Esophagus muscularis mucosa (tissue), 4 donors: ENCODE data around the gene SPDYC. TPM values are rescaled to one million over a fixed set of nuclear protein-coding genes. Genes with fewer than 3 reads are reported as not detected.

Source experiments
- DNase-seq: peaks from one replicate; pipeline ENCODE4 v3.0.0-alpha.2; 2017; ENCODE audit errors: extremely low spot score
- H3K27ac ChIP-seq, 4 donors: fragments of 200-600 bp; sonication (generic); replicated peaks in 1 of 4; 1 replicate in 3 of 4; 2 replicates in 1 of 4; pipeline ENCODE4 v1.5.1; 2016 to 2019; ENCODE audit warnings: mild to moderate bottlenecking in 1 of 4
- H3K27me3 ChIP-seq, 4 donors: fragments of 200-600 bp; sonication (generic); one replicate each; pipeline versions ENCODE4 v1.5.1 to v1.6.0; 2016 to 2019
- H3K36me3 ChIP-seq, 4 donors: fragments of 200-600 bp; sonication (generic); one replicate each; pipeline ENCODE4 v1.5.1; 2016 to 2019
- H3K4me1 ChIP-seq, 4 donors: fragments of 200-600 bp; sonication (generic); one replicate each; pipeline ENCODE4 v1.5.1; 2016 to 2019
- H3K4me3 ChIP-seq, 4 donors: fragments of 200-600 bp; sonication (generic); 1 replicate in 2 of 4; 2 replicates in 2 of 4; pipeline ENCODE4 v1.5.1; 2016 to 2019; ENCODE audit warnings: mild to moderate bottlenecking in 4 of 4, moderate library complexity in 1 of 4
- H3K9me3 ChIP-seq, 4 donors: fragments of 200-600 bp; sonication (generic); 1 replicate in 3 of 4; 2 replicates in 1 of 4; pipeline ENCODE4 v1.5.1; 2016 to 2019
- CTCF ChIP-seq, 3 experiments: fragments of 200-600 bp in 2 of 3; fragments of 450-650 bp in 1 of 3; sonication (generic) in 2 of 3; IDR thresholded peaks; one replicate each; pipeline ENCODE4 v1.5.1; 2017 to 2019; ENCODE audit warnings: antibody characterized with exemption in 3 of 3, mild to moderate bottlenecking in 2 of 3, moderate library complexity in 1 of 3
- EP300 ChIP-seq: sonication (generic); formaldehyde crosslinking; IDR thresholded peaks from one replicate; pipeline ENCODE4 v1.6.1; 2017; ENCODE audit warnings: antibody characterized with exemption
- POLR2A ChIP-seq: fragments of 450-650 bp; IDR thresholded peaks from one replicate; pipeline ENCODE4 v1.6.1; 2017; ENCODE audit warnings: antibody characterized with exemption, moderate library complexity, mild to moderate bottlenecking, low read depth
- POLR2AphosphoS5 ChIP-seq, 2 donors: sonication (generic); formaldehyde crosslinking; IDR thresholded peaks; one replicate each; pipeline ENCODE4 v1.6.1; 2017; ENCODE audit warnings: antibody characterized with exemption in 2 of 2
- WGBS: methylation state at CpG from one replicate; pipeline ENCODE4 v1.1.5; 2018; 5-methylcytosine and 5-hydroxymethylcytosine counted together
- intact Hi-C: fragments of 100-400 bp; cut with DNase I; formaldehyde crosslinking; loops from one replicate; pipeline ENCODE4 v1.15.1; 2023
- total RNA-seq, 4 donors: library from RNA; depleted of rRNA; stranded (reverse); fragments of >200 nt; gene quantifications; one replicate each; pipeline versions ENCODE4 v1.1.0 to v1.2.1, GENCODE V29; 2016

The SPDYC gene
- total RNA-seq, 4 donors from 2014 or later: not detected

- TF ChIP-seq POLR2AphosphoS5 (IDR thresholded peaks at IDR 0.05): no peak
- Histone ChIP-seq H3K27me3 (no peaks in the 10 kb centered on the region), H3K4me3 (no peak overlapping the region), H3K36me3 (peaks cover 52 to 62% (median 59%) of the 10 kb centered on the region in 4 donors), H3K9me3 (no peaks in the 10 kb centered on the region), H3K27ac (no peak overlapping the region), H3K4me1 (peaks cover 0 to 5% (median 0%) of the 10 kb centered on the region in 4 donors)
- intact Hi-C loops: no loop called here
- WGBS: 73% methylated on average over 29 of the region's 29 CpGs
- DNase-seq: no peak
Measured at GRCh38 chr11:65211293-65212105, 41.5 kb downstream of the SPDYC start.

- WGBS: 68% methylated on average over 13 of the region's 13 CpGs
- peaks cover 43 to 54% (median 51%) of the 10 kb centered on the region in 4 donors for H3K36me3 ChIP-seq
- no peak overlapping the region for H3K4me3 ChIP-seq
- TF ChIP-seq CTCF (IDR thresholded peaks at IDR 0.05) (no peak), POLR2AphosphoS5 (IDR thresholded peaks at IDR 0.05) (no peak)
- no peak for DNase-seq
- H3K4me1 ChIP-seq: peaks cover 0 to 5% (median 0%) of the 10 kb centered on the region in 4 donors
- no peaks in the 10 kb centered on the region for H3K9me3 ChIP-seq
- H3K27me3 ChIP-seq: no peaks in the 10 kb centered on the region
- intact Hi-C loops: no loop called here
- H3K27ac ChIP-seq: no peak overlapping the region
Measured at GRCh38 chr11:65212226-65212801, 42.3 kb downstream of the SPDYC start.

- no peak for TF ChIP-seq EP300
- TF ChIP-seq POLR2AphosphoS5 (IDR thresholded peaks at IDR 0.05): no peak
- TF ChIP-seq CTCF (IDR thresholded peaks at IDR 0.05): no peak
- no peak for TF ChIP-seq POLR2A
- Histone ChIP-seq H3K4me1 (peaks cover 0 to 5% (median 0%) of the 10 kb centered on the region in 4 donors), H3K4me3 (no peak overlapping the region), H3K36me3 (peaks cover 35 to 42% (median 39%) of the 10 kb centered on the region in 4 donors), H3K27ac (no peak overlapping the region), H3K9me3 (no peaks in the 10 kb centered on the region), H3K27me3 (no peaks in the 10 kb centered on the region)
- intact Hi-C loops: no loop called here
- DNase-seq: no peak
- WGBS: 49% methylated on average over 11 of the region's 26 CpGs
Measured at GRCh38 chr11:65213322-65214211, 43.5 kb downstream of the SPDYC start.

- H3K27me3 ChIP-seq: no peaks in the 10 kb centered on the region
- TF ChIP-seq POLR2A: no peak
- no peak for TF ChIP-seq POLR2AphosphoS5 (IDR thresholded peaks at IDR 0.05)
- no peak for TF ChIP-seq EP300
- TF ChIP-seq CTCF (IDR thresholded peaks at IDR 0.05): no peak
- no peak overlapping the region for H3K27ac ChIP-seq
- H3K4me1 ChIP-seq: peaks cover 0 to 7% (median under 1%) of the 10 kb centered on the region in 4 donors
- intact Hi-C loops: no loop called here
- no peak overlapping the region for H3K4me3 ChIP-seq
- peaks cover 27 to 34% (median 31%) of the 10 kb centered on the region in 4 donors for H3K36me3 ChIP-seq
- WGBS: 76% methylated on average over 11 of the region's 16 CpGs
- DNase-seq: no peak
- no peaks in the 10 kb centered on the region for H3K9me3 ChIP-seq
Measured at GRCh38 chr11:65214212-65214845, 44.3 kb downstream of the SPDYC start.
